Neuron (in vitro differentiated cells): ENCODE measurements around the gene HK1.

Experiments used
- H2AFZ ChIP-seq: one replicate; pipeline ENCODE4 v1.6.1; 2013; ENCODE audit warnings: low read depth, mild to moderate bottlenecking, inconsistent platforms, low read length, moderate library complexity
- H3K27me3 ChIP-seq: one replicate; pipeline ENCODE4 v1.6.1; 2013; ENCODE audit warnings: low read length; ENCODE audit not compliant: insufficient read depth
- H3K36me3 ChIP-seq: one replicate; pipeline ENCODE4 v1.6.1; 2013; ENCODE audit warnings: low read length; ENCODE audit not compliant: insufficient read depth
- H3K4me1 ChIP-seq: one replicate; pipeline ENCODE4 v1.6.1; 2013; ENCODE audit warnings: low read length; ENCODE audit not compliant: insufficient read depth
- H3K4me3 ChIP-seq: 2 replicates; pipeline ENCODE4 v1.5.1; 2013; ENCODE audit warnings: mild to moderate bottlenecking, low read length, moderate library complexity
- H3K9me3 ChIP-seq: one replicate; pipeline ENCODE4 v1.6.1; 2013; ENCODE audit warnings: low read length

The HK1 gene

DNA sequence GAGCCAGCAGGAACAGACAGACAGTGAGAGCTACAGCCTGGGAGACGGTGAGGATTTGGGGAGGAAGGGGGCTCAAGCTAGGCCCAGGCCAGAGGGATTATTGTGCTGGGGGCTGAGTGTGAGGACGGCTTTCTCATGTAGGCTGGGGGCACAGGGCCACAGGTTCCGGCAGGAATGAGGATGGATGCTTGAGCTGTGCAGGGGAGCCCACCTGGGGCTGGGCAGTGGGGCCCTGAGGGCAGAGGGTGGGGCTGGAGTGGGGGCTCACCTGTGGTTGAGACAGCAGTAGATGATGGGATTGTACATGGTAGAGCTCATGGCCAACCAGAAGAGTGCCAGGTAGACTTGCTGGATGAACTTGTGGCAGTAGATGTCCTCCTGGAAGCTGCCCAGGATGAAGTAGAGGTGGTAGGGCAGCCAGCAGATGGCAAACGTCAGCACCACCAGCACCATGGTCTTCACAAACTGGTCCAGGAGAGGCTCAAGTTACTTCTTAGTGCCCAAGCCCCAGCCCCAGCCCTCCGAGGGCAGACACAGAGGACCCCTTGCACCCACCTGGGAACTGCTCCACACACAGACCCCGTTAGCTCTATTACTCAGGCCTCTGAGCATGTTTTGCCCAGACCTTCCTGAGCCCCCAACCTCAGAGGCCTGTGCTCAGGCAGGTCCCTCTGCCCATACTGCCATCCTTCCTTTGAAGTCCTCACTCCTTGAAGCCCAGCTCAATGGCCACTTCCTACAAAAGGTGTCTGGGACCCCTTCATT is 128.7 kb downstream of the HK1 start:
- Histone ChIP-seq H3K9me3 (no peaks in the 10 kb centered on the region), H3K4me1 (no peaks in the 10 kb centered on the region), H2AFZ (no peak overlapping the region)

DNA sequence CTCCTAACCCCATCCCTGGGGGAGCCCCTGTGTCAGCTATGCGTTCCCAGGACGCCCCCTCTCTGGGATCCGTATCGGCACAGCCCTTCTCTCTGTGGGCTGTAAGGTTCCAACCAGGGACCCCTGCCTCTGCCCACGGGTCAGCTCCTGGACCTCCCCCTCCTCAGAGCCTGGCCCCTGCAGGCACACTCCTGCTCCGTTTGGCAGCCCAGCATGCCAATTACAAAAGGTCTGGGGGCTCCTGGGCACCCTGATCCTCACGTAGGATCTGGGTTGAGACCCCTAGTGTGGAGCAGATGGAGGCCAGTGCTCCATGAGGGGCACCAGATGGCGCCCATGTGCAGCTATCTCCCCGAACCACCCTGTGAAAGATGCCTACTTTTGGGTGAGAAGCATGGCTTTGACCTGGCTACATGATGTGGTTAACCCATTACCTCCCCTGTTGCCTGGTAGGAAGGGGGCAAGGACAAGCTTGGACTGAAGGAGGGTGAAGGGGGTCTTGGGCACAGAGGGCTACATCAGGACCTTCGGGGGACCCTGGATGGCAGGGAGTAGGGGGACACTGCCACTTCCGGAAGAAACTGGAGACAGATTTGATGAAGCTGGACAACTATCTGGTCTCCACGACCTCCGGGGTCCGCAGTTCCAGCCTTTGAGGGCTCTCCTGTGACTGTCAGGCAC is 129.5 kb downstream of the HK1 start:
- Histone ChIP-seq H3K9me3 (no peaks in the 10 kb centered on the region), H3K36me3 (no peaks in the 10 kb centered on the region), H2AFZ (no peak overlapping the region), H3K4me3 (no peak overlapping the region), H3K27me3 (no peaks in the 10 kb centered on the region), H3K4me1 (no peaks in the 10 kb centered on the region)

More for the DNA sequence above, 128.7 kb downstream of the HK1 start:
- Histone ChIP-seq H3K27me3 (no peaks in the 10 kb centered on the region), H3K36me3 (no peaks in the 10 kb centered on the region), H3K4me3 (no peak overlapping the region)

DNA sequence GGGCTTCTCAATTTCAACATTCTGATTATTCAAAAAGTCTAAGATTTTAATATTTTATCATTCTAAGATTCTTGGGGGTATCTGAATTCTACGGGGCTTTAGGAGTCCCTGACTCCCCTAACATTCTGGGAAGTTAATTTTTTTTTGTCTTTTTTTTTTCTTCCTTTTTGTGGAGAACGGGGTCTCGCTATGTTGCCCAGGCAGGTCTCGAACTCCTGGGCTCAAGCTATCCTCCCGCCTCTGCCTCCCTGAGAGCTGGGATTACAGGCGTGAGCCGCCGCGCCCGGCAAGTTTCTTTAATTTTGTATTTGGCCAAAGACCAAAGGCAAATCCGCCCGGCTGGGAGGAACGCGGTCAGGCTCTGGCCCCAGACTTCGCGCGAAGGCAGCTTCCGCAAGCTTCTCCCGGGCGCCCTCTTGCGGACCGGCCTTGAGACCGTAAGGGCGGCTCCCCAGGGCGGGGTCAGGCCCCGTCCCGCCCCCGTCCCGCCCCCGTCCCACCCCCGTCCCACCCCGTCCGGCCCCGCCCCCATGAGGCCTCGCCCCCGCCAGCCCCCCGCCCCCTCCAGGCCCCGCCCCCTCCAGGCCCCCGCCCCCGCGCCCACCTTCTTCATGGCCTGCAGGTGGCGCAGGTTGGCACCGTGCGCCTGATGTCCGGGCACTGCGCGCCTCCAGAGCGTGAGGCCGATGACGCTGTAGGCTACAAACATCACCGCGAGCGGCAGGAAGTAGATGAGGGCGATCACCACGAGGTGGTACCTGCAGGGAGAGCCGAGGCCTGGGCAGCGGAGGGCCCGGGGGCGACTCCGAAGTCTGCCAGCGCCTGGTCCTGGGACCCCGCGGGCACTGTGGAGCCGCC is 130.3 kb downstream of the HK1 start:
- peak overlapping the region; percentile 2 for H3K4me3 ChIP-seq
- no peaks in the 10 kb centered on the region for H3K9me3 ChIP-seq
- H3K4me1 ChIP-seq = no peaks in the 10 kb centered on the region

DNA sequence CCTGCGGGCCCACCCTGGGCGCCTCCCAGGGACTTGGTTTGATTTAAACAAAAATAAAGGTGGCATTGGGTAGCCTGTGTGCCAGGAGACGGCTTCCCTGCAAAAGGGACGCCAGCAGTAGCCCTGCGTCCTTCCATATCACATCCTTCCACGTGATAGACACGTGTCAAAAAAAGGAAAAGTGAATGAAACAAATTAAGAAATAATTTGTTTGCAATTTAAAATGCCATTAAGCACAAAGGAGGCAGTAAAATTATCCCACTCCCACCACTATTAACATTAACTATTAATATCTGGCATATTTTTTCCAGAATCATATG is 130.8 kb downstream of the HK1 start:
- Histone ChIP-seq H2AFZ (peak overlapping the region; percentile 90), H3K27me3 (no peaks in the 10 kb centered on the region), H3K9me3 (no peaks in the 10 kb centered on the region), H3K36me3 (no peaks in the 10 kb centered on the region), H3K4me3 (peak overlapping the region; percentile 2), H3K4me1 (no peaks in the 10 kb centered on the region)

More for the DNA sequence above, 130.3 kb downstream of the HK1 start:
- peak overlapping the region; percentile 90 for H2AFZ ChIP-seq
- no peaks in the 10 kb centered on the region for H3K36me3 ChIP-seq
- no peaks in the 10 kb centered on the region for H3K27me3 ChIP-seq

DNA sequence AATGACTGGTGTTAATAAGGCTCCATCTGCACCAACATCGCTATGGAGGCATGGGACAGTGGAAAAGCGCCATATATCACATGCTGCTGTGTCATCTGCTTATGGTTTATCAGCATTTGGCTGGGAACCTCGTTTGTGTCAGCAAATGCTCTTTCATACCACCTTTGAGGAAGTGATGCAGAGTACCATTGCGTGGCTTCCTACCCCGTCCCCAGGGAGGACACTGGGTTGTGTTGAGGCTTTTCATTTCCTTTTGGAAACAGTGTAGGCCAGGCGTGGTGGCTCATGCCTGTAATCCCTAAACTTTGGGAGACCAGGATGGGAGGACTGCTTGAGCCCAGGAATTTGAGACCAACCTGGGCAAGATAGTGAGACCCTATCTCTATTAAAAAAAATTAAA is 131.7 kb downstream of the HK1 start:
- H3K36me3 ChIP-seq = no peaks in the 10 kb centered on the region

DNA sequence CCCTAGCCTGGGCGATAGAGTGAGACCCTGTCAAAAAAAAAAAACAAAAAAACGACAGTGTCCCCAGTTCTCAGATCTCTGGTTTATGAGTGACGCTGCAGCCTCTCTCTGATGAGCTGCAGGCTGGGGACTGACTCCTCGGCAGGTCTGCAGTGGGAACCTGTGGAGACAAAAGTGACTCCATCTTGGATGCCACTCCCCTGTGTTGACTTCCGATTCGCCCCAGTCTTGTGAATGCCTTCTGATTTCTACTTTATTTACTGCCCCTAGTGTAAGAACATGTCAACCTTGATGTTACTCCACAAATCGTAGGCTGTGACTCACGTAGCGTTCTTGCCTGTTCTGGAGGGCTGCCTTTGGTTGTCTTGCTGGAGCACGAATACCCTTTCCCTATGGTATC is 132.2 kb downstream of the HK1 start:
- peaks cover 3% of the 10 kb centered on the region for H3K27me3 ChIP-seq
- no peaks in the 10 kb centered on the region for H3K36me3 ChIP-seq
- H3K4me1 ChIP-seq = no peaks in the 10 kb centered on the region
- H2AFZ ChIP-seq = no peak overlapping the region
- H3K4me3 ChIP-seq = no peak overlapping the region
- no peaks in the 10 kb centered on the region for H3K9me3 ChIP-seq

More for the DNA sequence above, 131.7 kb downstream of the HK1 start:
- H3K27me3 ChIP-seq = peaks cover 3% of the 10 kb centered on the region
- no peaks in the 10 kb centered on the region for H3K9me3 ChIP-seq
- no peak overlapping the region for H3K4me3 ChIP-seq
- no peaks in the 10 kb centered on the region for H3K4me1 ChIP-seq
- H2AFZ ChIP-seq = no peak overlapping the region

DNA sequence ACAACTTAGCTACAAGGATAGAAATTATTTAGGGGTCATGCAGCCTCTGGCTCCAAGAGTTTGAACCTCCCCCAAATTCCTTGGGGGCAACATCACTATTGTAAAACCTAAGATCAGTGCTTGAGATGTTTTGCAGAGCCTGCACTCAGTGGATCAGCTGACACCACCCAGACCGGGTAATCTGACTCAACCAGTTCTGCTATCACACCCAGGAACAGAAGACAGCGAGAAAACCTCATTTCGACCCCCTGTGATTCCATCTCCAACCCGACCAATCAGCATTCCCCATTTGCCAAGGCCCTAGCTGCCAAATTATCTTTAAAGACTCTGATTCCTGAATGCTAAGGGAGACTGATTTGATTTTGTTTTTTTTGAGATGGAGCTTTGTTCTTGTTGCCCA is 133.2 kb downstream of the HK1 start:
- Histone ChIP-seq H3K27me3 (peaks cover 6% of the 10 kb centered on the region), H3K4me3 (no peak overlapping the region), H2AFZ (no peak overlapping the region), H3K9me3 (no peaks in the 10 kb centered on the region), H3K4me1 (no peaks in the 10 kb centered on the region), H3K36me3 (no peaks in the 10 kb centered on the region)

DNA sequence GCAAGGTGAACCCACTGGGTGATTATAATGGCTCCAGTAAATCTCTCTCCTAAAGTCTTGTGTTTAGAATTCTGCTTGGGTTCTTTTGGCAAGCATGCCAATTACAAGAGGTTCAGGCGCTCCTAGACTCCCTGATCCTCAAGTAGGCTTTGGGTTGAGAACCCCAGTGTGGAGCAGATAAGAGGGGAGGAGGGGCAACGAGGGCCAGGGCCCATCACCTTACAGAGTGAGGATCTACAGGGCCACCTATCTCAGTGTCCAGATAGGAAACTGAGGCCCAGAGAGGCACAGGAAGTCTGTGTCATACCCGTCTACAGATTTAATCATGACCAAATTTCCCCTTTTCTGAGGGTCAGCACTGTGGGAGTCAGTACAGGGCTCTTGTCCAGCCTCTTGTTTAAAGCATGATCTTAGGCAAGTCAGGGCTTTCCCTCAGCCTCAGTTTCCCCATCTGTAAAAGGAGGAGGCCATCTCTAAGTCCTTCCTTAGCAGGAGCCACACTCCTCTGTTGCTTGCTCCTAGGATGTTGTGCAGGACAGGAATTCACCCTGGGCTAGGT is 134.0 kb downstream of the HK1 start:
- Histone ChIP-seq H3K4me1 (no peaks in the 10 kb centered on the region), H2AFZ (no peak overlapping the region), H3K27me3 (peaks cover 6% of the 10 kb centered on the region), H3K36me3 (no peaks in the 10 kb centered on the region), H3K4me3 (no peak overlapping the region), H3K9me3 (no peaks in the 10 kb centered on the region)

DNA sequence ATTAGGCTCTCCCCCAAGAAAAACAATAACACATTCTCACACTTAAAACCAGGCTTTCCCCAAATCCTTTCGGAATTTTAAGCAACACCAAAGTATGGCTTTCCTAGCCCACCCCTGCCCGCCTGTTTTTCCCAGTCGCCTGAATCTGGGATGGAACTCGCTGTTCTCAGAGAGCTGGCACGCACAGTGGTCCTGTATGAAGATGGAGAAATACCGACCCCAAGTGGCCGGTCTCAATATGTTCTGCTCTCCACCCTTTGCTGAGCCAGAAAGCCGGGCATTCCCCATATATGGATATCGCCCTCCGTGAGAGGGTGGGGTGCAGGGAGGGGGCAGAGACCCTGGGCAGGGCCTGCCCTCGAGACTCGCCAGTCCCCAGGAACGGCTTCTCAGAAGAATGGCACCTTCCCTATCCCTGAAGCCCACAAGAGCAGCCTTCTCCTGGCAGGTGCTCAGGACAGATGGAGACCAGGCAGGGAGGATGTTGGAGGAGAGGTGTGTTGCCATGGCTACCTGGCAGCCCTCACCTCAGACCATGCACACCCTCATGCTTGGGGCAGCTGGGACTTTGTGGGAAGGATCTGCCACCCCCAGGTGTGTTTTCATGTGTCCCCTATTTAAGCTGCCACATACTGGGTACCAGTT is 135.0 kb downstream of the HK1 start:
- Histone ChIP-seq H3K9me3 (no peaks in the 10 kb centered on the region), H3K36me3 (no peaks in the 10 kb centered on the region), H2AFZ (no peak overlapping the region), H3K27me3 (peaks cover 6% of the 10 kb centered on the region), H3K4me1 (no peaks in the 10 kb centered on the region), H3K4me3 (no peak overlapping the region)

DNA sequence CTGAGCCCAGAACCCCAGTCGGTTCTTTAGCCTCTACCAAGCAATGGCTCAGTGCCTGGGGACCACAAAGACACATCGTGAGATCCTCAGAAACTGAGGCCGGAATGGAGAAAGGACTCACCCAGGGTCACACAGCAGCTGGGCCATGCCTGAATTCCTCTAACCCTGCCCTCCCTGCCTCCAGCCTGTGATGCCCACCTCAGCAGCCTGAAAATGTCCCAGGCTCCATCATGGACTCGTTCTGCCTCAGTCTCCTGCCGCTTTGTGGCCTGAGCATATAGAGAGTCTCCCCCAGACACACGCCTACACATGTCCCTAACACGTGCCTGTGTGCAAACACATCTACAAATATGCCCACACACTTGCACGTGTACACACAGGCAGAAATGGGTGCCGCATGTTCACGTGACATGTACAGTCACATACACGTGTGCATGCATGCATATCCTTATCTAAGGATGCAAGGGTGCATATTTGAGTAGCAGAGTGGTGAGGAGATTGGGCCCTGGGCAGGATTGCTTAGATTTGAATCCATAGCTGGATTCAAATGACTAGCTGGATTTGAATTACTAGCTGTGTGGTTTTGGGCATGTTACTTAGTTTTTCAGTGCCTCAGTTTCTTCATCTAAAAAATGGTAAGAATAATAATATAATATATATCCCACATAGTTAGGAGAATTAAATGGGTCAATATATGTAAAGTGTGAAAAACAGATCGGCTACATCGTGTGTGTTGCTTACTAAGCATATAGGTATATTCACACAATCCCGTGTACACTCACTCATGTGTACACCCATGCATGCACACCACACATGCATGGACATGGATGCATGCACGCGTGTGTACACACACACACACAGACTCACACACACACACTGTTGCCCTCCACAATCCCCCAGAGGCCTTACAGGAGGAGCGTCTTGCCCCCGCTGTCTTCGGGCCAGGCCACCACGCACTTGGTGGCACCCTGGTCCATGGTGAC is 136.0 kb downstream of the HK1 start:
- Histone ChIP-seq H3K9me3 (no peaks in the 10 kb centered on the region), H2AFZ (no peak overlapping the region), H3K36me3 (no peaks in the 10 kb centered on the region), H3K4me3 (no peak overlapping the region), H3K27me3 (peaks cover 6% of the 10 kb centered on the region), H3K4me1 (no peaks in the 10 kb centered on the region)

DNA sequence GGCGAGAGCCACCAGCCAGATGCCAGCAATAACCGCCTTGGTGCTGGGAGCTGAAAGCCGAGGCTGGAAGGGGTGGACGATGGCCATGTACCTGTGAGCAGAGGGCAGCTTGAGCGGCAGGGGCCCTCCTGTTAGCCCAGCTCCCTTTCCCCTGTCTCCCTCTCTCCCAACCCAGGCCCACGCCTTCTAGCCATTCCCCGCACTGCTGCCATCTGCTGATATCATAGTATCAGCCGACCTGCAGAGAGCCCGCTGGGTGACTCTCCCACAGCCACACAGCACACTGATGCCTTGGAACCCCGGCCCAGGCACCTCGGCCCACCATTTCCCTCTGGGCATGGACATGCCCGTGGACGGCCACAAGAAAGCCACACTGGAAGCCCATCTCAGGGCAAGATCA is 136.8 kb downstream of the HK1 start:
- H3K36me3 ChIP-seq = no peaks in the 10 kb centered on the region

DNA sequence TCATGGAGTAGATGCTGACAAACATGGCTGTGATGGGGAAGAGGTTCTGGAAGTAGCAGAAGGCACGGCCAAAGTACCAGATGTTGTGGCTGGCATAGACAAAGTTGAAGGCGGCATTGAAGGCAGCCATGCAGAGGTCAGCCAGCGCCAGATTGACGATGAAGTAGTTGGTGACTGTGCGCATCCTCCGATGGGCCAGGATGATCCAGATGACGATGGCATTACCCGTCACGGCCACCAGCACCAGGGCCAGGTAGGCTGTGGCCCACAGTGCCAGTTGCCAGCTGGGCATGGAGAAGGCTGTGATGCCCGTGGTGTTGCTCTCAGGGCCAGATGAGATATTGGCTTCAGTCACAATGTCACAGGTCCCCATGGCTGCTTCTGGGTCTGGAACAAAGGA is 137.7 kb downstream of the HK1 start:
- Histone ChIP-seq H3K36me3 (no peaks in the 10 kb centered on the region), H2AFZ (no peak overlapping the region), H3K4me3 (no peak overlapping the region)

More for the DNA sequence above, 136.8 kb downstream of the HK1 start:
- H3K4me3 ChIP-seq = no peak overlapping the region
- H3K4me1 ChIP-seq = no peaks in the 10 kb centered on the region
- H3K9me3 ChIP-seq = no peaks in the 10 kb centered on the region
- H3K27me3 ChIP-seq = peaks cover 6% of the 10 kb centered on the region
- no peak overlapping the region for H2AFZ ChIP-seq

More for the DNA sequence above, 137.7 kb downstream of the HK1 start:
- no peaks in the 10 kb centered on the region for H3K4me1 ChIP-seq
- H3K9me3 ChIP-seq = no peaks in the 10 kb centered on the region
- peaks cover 6% of the 10 kb centered on the region for H3K27me3 ChIP-seq
